HG03066 (cell line): Measurements from ENCODE around the gene TMSB4X.
A peak's percentile ranks its signal among the peaks of the same experiment; 100 is the strongest.

Experiments
- ATAC-seq: cut with Tn5 transposase; IDR thresholded peaks from one replicate; pipeline ENCODE4 v1.9.1; 2021; ENCODE audit warnings: low read depth; ENCODE audit not compliant: unreplicated experiment

Gene TMSB4X

DNA sequence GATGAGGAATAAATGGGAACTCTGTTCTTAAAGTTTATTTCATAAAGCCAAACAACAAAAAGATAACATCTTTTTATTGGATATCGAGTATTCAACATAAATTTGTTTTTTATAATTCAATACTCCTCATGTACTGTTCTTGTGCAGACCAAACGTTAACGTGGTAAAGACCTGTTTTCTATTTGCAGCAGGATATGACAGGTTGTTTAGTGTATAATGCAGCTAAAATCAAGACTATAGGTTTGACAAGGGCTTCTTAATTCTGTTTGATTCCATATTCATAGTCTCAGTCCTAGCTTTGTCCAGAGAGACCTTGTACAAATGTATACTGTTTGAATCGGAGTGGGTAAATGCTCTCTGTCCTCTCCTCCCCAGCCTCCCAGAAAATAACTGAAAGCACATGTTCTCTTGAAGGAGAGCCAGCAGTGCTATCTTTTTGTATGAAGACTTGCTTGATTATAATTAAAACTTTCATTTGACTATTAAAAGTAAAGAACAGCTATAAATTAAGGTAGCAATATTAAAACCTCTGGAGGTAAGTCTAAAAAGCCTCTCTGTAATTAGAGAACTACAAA is 17.7 kb downstream of the TMSB4X start:
- no peak for ATAC-seq

DNA sequence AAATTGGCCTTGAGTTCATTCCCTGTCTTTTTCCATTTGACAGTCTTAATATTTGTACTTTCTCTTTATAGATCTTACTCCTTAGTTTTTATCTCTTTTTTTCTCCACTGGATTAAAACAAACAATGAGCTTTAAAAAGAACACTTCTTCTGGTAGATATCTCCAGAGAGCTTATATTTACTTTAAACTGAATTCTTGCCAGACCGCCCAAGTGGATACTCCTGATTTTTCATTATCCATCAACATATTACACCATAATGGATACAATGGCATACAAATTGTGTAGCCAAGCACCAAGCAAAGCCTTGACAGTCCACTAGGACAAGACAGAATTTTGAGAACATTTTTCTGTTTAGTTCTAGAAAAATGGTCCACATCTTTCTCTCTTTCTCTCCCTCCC is 18.9 kb downstream of the TMSB4X start:
- ATAC-seq, result no peak

DNA sequence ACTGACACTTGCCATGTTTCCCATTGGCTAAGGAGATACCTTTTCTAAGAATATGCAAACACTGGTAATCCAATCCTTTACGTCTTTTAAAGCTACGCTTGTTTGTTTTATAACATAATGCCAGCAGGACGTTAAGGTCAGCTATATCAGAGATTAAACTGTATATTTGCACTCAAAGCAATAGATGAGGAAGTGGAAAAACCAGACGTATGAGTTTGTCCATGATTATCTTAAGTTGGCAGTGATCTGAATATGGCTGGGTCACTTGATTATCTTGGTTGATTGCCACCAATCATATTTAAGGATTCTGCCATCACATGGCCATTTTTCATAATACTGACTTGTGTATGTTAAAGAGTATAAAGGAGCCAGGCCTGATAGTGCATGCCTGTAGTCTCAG is 19.4 kb downstream of the TMSB4X start:
- ATAC-seq, result no peak

DNA sequence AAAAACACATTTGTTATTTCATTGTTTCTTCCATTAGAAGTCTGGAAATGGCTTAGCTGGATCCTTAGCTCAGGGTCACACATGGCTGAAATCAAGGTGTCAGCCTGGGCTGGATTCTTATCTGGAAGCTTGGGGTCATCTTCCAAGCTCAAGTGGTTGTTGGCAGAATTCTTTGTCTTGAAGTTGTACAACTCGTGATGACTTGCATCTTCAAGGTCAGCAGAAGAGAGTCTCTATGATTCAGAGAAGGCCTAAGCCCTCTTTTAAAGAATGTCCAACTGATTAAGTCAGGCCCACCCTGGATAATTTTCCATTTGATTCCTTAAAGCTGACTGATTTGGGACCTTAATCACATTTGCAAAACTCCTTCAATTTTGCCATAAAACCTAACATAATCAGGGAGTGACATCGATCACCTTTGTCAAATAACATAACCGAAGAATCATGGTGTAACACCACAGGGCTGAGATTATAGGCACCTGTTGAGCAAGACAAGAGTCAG is 22.1 kb downstream of the TMSB4X start:
- ATAC-seq, result no peak

DNA sequence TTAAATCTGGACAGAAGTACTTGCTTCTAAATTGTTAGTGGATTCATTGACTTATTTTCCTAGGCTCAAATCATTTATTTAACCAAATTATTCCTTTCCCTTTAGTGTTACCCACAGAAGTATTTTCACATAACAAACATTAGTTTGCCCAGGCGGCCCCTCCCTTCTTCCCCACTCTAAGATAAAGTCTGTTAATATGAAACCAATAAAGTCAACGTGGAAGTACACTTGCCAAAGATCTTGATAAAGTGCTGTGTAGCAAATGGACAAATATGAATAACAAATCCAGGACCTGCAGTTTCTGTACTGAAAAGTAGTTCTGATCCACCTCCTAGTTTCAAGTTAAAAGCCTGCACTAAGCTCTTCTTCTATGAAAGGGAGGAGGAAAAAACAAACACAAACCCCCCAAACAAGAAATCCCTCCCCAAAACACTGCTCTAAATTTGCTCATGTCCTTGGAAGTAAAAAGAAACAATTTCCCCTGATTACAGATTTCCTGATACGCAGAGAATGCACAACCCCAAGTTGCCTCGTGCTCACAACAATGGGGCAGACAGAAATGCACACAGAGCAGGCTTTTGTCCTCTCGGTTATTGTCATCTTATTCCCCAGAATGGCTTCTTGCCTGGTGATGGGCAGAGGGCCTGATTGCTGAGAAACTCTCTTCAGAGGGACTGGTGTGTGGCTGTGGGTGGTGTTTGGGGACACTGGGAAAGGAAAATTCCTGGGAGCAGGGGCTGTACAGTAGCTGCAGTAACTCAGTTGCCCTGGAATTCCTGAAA is 23.2 kb downstream of the TMSB4X start:
- no peak for ATAC-seq

DNA sequence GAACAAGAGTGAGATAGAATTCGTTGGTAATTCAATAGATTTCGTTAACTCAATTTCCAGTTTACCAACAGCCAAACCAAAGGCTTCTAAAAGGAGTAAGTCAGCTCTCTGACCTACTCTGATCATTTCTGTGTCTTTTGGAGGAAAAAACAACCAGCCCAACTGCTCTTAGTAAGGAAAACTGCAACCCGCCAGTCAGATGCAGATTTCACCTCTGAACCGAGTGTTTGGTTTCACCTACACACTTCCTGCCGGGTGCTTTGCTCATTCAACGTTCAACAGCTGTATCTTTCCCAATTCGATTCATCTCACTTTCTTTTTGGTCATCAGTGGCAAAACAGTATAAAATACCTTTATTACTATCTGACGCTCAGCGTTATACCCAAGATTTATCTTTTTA is 24.5 kb downstream of the TMSB4X start:
- ATAC-seq, result no peak

DNA sequence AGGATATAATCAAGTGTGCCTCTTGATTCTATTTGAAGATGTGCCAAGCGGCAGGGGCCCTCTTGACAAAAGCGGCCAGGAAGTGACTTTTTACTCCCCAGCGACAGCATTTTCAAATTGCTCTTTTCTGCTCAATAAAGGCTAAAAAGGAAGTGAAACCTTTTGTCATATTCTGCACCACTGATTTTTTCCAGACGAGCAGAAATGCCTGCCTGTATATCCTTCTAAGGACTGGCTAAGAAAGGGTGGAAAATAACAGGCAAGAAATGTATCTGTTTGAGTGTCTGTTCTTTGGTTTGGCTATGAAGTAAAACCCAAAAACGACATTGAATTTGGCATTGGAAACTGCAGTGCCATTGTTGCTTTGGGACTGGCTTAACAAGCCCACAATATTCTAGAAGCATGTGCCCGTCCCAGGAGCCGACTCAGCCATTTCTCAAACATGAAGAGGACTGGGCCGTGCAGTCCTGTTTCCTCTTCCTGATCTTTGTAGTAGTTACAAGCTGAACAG is 25.4 kb downstream of the TMSB4X start:
- ATAC-seq, result no peak

DNA sequence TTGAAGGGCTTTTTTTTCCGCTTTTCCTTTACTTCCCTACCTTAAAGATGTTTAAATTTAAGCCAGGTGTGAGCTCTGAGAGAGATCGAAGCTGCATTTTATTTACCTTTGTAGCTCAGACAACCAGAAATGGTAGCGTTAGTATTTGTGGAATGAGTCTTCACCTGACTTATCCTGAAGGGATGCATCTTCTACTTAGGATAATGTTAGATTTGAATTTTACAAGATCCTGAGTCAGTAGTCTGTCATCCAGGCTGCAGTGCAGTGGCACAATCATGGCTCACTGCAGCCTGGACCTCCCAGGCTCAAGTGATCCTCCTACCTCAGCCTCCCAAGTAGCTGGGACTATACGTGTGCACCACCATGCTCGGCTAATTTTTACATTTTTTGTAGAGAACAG is 26.2 kb downstream of the TMSB4X start:
- no peak for ATAC-seq

DNA sequence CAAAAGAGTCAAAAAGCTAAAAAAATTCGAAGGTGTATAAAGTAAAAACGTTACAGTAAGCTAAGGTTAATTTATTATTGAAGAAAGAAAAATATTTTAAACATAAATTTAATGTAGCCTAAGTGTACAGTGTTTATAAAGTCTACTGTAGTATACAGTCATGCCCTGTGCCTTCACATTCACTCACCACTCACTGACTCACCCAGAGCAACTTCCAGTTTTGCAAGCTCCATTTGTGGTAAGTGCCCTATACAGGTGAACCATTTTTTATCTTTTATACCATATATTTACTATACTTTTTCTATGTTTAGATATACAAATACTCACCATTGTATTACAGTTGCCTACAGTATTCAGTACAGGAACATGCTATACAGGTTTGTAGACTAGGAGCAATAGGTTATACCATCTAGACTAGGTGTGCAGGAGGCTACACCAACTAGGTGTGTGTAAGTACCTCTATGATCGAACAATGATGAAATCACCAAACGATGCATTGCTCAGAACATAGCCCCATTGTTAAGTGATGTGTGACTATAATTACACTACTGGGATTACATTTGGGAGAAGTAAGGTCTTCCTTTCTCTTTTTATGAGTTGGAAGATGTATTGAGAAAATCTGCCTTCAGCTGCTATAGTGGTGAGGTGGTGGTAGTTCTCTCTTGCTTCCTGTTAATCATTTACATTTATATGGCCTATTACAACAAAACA is 27.2 kb downstream of the TMSB4X start:
- ATAC-seq, result no peak

DNA sequence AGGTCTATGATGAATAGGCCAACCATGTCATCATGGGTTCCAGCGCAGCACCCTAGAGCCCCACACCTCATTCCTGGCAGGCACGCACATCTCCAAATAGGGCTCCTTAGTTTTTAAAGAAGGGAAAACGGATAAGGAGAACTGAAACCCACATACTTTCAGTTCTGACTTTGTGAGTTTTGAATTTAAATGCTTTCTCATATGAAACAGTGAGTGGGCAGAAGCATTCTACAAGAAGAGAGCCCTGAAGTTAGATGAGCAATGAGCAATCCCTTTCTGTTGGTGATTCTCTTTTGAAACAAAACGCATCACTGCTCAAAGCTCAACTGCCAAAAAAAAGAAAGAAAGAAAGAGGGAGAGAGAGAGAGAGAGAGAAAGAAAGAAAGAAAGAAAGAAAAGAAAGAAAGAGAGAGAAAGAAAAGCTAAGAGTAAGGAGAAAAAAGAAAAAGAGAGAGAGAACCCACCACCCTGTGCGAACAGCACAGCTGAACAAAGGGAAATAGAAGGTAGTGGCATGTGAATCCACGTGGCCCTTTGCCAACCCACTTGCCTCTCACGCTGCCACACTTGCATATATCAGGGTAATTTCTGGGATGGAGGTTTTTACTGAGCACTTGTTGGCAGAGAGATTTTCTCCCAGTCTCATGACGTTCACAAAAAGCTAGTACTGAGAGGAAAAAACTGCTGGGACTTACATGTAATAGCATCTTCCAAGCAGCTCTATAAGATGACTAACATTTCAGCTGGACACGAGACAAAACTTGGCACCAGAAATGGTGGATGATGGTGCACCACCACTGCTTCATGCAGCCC is 31.0 kb downstream of the TMSB4X start:
- peak; percentile 42 for ATAC-seq

DNA sequence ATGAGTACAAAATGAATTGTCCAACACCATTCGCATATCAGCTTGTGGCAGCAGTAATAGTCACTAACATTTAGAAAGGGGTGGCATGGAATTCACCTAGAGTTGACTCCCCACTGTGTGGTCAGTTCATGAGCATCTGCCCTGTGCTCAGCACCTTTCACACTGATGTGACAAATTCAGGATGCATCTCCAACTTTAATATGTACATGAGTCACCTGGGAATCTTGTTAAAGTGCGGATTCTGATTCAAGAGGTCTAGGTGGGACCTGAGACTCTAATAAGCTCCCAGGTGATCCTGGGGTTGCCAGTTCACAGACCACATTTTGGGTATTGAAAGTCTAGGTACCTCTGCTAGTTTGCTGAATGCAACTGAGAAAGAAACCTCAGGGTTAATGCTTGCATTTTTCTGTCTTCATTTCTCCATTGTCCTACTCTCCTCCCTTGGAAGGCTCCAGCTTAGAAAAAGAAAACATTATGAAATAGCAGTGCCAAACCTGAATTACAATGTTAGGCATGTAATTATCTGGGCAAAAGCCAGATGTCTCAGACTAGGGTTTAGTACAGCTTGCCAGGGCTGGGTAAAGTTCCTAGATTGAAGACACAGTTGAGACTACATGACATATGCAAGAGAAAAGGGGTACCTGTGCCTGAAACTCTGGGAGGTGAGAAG is 32.7 kb downstream of the TMSB4X start:
- no peak for ATAC-seq

DNA sequence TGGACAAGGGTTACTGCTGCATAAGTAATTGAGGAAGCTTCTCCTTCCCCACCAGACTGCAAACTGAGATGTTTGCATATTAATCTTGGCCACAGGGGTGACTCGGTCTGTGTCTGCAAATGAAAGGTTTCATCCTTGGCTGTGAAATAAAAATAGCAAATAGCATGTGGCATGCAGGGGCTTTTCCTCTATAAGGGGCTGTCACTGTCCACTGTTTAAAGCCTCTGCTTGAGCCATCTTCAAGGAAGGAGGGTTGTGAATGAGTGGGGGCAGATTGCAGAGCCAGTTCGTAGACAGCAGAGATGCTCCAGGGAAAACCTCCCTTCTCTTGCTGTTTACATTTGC is 33.3 kb downstream of the TMSB4X start:
- ATAC-seq, result no peak

DNA sequence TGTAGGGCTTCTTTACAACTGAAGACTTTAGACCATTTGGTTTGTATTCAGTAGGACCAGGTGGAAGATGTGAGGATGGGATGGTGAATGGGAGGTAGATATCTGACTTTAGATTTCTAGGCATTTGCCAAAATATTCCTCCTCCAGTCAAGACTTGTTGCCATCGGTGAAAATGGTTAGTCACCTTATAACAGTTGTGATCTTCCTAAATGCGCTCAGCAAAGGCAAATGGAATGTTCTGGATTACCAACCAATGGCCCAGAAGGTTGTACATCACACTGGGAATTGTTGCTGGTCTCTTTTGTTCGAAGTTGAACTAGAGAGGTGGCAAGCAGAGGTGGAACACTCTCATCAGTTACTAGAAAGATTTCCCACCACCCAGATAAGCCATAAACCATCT is 33.9 kb downstream of the TMSB4X start:
- ATAC-seq, result no peak

DNA sequence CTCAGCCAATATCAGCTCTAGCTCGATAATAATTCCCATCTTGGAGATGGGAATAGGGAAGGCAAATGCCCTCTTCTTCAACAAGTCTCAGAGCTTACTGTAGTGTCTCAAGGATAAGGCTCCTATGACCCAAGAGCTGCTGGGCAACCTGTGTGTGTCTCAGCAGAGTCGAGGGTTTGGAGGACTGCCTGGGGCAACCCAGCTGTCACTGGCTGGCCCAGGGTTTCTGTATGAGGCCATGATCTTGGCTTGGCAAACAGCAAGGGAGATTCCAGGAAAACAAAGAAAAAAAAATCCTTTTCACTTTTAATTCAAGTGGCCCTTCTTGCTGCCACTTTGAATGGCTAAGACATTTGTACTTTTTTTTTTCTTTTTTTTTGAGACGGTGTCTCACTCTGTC is 34.4 kb downstream of the TMSB4X start:
- no peak for ATAC-seq

DNA sequence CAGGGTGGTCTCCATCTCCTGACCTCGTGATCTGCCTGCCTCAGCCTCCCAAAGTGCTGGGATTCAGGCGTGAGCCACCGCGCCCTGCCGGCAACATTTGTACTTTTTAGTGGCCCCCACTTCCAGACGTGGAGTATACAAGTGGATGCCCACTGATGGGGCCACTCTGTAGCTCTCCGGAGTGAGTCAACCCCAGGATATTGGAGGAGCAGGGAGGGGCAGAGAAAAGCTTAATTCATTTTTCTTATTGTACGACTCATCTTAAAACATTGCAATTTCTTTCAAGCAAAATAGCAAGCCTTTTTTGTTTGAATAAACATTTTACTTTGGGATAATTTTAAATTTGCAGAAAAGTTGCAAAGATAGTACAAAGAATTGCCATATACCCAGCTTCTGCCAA is 34.9 kb downstream of the TMSB4X start:
- ATAC-seq, result no peak

DNA sequence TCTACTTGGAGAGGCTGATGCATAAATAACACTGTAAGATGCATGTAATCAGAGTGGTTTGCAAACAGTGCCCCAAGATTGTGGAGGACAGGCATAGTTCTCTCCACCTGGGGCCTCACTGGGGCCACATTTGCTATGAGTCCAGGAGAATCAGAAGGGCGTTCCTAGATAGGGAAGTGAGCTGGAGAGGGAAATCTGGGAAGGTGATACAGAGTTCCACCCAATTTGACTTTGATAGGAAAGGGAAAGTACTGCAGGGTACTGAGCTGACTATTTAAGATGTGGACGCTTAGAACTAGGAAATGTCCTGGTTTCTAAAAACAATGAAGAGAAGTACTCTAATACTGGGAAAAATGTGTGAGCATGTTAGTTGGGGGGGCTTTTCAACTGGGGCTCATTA is 35.6 kb downstream of the TMSB4X start:
- no peak for ATAC-seq

DNA sequence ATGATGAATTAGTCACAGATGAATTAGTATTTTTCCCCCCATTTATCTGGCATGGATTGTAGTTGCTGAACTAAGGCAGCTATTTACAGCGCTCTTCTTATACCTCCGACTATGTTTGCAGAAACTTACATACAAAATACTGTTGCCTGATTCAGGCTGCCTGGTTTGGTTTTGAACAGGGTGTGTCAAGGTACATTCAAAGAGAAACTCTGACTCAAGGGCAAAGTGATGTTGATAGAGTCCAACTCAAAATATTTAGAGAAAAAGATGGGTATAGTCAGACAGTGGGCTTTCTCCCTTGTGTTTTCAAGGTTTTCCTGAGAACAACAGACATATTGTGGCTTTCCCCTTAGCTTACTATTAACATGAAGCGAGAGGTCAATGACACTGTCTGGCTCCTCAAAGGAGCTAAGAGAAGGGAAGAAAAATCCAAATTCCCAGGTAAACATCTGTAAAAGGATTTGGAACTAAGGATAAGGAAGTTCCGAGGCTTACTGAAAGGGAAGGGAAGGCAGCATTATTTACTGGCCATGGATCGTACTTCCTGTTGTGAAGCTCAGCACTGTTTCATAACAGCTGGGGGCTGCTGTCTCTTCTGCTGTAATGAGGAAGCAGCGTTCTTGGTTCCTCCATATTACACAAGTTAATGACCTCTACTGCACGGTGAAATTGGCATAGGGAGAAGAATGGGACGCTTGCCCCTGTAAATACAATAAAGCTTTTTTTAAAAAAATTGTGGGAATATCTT is 38.6 kb downstream of the TMSB4X start:
- ATAC-seq, result peak; percentile 91

DNA sequence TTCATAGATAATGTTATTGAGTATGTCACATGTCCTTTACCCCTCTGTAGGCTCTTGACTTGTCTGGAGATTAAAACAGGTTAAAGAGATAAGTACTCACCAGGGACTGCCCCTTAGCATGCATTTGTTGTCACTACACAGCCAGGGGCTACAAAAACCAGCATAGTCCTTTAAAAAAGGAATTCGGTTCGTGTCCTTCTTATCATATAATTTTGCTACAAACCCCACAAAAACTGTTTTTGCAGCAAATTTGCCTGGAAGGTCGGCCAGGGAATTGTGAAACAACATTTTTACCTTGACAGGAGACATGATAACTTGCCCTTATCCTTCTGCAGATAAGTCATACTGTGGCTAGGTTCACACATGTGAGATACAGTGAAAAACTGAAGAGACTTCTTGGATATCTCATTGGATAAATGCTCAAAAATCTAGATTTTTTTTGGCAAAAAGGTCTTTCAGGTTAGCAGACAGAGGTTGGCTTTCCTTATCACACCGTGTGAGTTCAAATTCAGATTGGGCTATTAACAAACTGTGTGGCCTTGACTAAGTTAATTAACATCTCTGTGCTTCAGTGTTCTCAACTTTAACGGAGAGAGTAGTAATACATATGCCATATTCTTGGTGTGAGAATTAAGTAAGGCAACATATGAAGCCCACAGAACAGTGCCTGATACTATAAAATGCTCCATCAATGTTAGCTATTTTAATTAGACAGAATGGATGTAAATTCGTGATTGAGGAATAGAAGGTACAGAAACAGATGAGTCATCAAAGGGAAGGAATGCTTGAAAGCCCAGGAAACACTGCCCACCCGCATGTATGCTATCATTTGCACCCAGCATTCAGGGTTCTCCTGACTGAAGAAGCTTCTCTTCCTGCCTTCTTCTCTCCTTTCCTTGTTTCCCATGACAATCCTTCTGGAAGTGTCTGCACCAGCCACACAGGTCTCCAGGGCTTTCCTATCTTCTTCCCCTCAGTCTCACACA is 39.5 kb downstream of the TMSB4X start:
- ATAC-seq, result peak; percentile 19
